Thyroid gland (tissue), 4 donors: ENCODE data around the gene PRKCQ.

ENCODE experiments used
- CTCF ChIP-seq, 6 experiments: fragments of 200-600 bp in 3 of 6; fragments of 450-650 bp in 3 of 6; sonication (generic) in 3 of 6; IDR thresholded peaks; one replicate each; pipeline ENCODE4 v1.5.1; 2016 to 2019; ENCODE audit warnings: antibody characterized with exemption in 6 of 6, mild to moderate bottlenecking in 2 of 6, inconsistent platforms in 1 of 6, moderate library complexity in 1 of 6
- POLR2A ChIP-seq, 2 donors: fragments of 450-650 bp; IDR thresholded peaks; one replicate each; pipeline ENCODE4 v1.6.1; 2017; ENCODE audit warnings: antibody characterized with exemption in 2 of 2, mild to moderate bottlenecking in 2 of 2, moderate library complexity in 1 of 2

DNA sequence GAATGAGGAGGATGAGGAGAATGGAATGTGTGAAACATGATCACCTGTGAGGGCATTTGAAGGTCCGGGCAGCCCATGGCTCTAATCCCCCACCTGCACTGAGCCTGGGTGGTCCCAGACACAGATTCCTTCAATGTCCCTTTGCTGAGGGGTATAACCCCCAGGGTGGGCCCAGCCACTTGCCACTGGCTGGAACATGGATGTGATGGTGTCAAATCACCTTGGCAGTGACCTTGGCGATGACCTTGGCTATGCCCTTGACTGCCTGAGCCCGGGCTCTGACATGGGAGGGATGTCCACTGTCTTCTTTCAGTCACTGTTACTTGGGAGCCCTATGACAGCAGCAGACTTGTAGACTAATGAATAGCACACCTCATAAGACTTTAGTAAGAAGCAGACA lies 44.0 kb downstream of the PRKCQ start:
- no peak for TF ChIP-seq POLR2A (IDR thresholded peaks at IDR 0.05)
- no peak for TF ChIP-seq CTCF (IDR thresholded peaks at IDR 0.05)
